NCI-H2107 (cell line): ENCODE measurements around the gene CTIF.
A peak's percentile ranks its signal among the peaks of the same experiment; 100 is the strongest.
"Not testable (repeated sequence)": the region's sequence is repeated elsewhere in the genome, so short reads cannot be mapped to it uniquely, and the experiment has no call there.

ENCODE experiments used
- DNase-seq: peaks from one replicate; lab custom pipeline; 2025; lab: John Stamatoyannopoulos, UW

Gene CTIF

DNA sequence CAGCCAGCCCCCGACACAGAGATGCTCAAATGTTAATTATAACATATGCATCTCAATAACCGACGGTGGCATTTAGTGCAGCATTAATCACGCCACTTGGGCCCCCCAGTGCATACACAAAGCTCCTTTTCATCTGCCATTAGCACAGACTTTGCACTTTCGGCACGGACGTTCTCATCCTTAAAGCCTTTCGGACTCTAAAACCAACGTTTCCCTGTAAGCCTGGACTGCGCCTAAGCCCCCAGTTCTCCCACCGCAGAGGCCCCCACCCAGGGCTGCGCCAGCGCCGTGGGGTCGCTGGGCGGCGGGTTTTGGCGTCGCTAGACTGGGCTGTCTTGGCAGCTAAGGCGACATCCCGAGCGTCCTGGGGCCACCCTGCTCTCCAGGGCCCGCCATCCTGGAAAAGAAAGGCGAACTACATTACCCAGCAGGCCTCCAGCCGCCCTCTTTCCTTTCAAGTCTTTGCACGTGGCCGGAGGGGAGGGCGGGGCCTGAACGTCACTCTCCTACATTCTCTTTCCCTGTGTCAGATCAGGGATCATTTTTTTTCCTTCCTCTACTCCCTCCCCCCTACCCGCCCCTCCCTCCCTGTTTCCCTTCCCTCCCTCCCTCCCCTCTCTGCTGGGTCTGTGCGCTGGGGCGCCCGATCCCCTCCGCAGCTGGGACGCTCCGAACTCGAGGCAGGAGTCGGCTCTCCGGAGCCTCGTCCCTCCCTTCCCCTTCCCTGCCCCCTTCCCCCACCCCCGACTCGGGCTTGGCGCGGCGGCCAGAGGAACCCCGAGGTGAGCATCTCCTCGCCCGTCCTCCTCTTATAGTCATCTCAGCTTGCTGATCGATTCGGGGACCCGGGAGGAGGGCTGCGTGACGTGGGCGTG lies at the start of gene CTIF:
CTIF (plus strand) TSS at position 501 of the 875 bp plus-strand sequence. CDS start 80,535 bp downstream, outside the sequence.
- DNase-seq: peak; percentile 94

DNA sequence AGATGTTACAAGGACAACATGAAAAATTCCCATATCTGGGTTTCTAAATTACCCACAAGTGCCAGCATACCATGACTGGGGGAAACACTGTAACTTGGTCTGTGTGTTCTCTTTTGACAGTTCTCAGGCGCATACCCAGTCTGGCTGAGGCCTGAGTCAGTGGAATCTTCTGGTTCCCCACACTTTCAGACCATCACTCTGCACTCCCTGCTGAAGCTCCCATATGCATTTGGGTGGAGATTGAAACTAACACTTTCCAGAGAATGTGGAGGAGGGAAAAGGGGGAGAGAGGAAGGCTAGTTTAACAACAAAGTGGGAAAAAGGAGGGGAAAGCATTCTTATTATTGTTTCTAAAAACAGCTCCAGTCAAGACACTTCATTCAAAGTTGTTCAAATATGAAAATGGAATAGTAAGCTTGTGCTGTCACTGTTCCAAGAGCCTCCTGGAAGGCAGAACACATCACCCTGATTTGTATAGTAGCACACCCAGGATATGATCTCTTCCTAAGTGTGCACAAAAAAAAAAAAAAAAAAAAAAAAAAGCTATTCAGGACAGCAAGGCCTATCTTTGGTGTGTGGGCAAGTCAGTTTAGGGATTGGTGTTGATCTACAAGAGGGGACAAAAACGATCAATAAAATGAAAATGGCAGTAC lies 48.1 kb upstream of the CTIF start:
- DNase-seq: no peak

DNA sequence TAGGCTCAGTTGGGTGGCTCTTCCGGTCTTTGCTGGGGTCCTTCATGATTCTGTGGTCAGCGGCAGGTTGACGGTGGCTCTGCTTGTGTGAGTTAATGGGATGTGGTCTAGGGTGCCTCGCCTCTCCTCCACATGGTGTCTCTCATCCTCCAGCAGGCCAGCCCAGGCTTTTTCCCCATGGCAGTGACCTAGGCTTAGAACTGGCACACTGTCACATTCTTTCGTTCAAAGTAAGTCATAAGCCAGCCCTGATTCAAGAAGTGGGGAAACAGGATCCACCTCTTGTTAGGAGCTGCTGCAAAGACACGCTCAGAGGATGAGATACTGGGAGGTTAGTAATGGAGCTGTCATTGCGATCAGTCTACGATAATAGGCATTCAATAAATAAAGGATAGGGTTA lies 46.0 kb upstream of the CTIF start:
- no peak for DNase-seq

DNA sequence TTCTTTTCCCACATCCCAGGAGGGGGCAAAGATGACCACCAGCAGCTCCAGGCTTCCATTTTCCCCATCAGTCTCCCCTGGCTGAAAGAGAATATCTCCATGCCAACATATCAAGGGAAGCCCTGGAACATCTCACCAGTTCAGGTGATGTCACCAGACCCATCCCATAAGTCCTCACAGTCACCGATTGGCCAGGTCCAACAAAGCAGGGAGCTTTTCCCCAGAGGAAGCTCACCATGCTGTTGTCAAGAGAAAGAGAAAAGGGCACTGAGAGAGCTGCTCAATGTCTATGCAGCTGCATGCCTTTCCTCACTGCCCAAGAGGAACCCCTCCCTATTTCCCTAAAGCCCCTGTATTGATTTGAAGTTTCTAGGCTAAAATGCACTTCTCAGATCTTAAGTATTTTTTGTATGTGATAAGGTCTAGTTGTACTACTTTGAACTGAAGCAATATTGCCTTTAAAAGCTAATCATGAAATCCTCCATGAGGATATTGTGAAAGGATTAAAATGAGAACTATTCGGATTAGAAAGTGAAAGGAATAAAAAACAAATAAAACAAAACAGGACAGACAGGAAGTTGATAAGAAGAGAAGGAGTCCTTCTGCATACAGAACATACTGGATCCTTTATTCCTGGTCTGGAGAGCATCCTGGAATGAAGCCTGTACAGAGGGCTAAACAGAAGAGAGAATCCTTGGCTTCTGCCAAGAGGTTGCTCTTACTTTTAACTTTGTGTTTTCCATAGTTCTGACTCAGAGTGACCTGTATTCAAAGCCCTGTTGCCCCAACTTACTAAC lies 45.2 kb upstream of the CTIF start:
- no peak for DNase-seq

DNA sequence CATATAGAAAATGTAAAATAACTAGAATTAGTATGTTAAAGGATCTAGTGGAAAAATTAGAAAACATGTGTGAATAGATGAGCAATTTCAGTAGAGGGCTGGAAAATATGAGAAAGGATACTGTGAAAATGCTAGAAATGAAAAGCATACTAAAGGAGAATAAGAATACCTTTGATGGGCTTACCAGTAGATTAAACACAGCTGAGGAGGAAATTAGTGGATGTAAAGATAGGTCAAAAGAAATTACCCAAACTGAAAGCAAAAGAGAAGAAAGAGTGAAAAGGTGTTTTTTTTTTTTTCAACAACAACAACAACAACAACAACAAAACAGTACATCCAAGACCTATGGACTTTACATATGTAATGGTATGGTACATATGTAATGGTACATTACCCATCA lies 41.0 kb upstream of the CTIF start:
- DNase-seq: no peak

DNA sequence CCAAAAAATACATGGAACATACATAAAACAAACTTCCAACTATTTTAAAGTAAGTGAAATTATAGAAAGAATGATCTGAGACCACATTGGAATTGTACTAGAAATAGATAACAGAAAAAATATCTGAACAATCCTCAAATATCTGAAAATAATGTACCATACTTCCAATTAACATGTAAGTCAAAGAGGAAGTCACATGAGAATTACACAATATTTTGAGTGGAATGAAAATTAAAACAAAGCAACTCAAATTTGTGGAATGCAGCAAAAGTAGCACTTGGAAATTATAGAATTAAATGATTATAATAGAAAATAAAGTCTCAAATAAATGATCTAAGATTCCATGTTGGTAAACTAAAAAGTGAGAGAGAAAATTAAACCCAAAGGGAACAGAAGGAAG lies 38.3 kb upstream of the CTIF start:
- DNase-seq: no peak

DNA sequence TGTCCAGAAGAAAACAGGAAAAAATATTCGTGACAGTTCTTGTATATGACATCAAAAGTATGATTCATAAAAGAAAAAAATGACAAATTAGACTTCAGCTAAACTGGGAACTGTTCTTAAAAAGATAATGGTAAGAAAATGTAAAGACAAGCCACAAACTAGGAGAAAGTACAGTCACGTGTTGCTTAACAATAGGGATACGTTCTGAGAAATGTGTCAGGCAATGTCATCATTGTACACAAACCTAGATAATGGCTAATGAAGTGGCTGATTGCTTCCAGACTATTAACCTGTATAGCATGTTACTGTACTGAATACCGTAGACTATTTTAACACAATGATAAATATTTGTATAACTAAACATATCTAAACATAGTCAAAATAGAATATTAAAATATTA lies 35.9 kb upstream of the CTIF start:
- no peak for DNase-seq

DNA sequence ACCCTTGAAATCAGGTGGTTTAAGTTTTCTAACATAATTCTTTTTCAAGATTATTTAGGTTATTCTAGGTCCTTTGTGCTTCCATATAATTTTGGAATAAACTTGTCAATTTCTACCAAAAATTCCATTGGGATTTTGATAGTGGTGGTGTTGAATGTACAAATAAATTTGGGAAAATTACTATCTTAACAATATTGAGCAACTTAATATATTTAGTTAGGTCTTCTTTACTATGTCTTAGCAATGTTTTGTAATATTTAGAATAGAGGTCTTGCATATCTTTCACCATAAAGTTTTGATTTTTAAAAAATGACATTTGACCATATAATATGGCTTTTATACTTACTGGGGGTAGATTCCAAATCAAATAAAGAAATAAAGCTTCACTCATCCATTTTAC lies 34.0 kb upstream of the CTIF start:
- no peak for DNase-seq

DNA sequence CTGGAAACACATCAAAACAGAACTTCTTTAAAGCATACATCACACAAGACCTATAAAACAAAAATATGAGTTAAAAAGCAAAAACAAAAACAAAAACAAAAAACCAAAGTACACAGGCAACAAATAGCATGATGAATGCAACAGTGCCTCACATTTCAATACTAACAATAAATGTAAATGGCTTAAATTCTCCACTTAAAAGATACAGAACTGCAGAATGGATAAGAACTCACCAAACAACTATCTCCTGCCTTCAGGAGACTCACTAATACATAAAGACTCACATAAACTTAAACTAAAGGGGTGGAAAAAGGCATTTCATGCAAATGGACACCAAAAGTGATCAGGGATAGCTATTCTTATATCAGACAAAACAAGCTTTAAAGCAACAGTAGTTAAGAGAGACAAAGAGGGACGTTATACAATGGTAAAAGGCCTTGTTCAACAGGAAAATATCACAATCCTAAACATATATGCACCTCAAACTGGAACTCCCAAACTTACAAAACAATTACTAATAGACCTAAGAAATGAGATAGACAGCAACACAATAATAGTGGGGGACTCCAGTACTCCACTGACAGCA lies 31.8 kb upstream of the CTIF start:
- not testable (repeated sequence) for DNase-seq

DNA sequence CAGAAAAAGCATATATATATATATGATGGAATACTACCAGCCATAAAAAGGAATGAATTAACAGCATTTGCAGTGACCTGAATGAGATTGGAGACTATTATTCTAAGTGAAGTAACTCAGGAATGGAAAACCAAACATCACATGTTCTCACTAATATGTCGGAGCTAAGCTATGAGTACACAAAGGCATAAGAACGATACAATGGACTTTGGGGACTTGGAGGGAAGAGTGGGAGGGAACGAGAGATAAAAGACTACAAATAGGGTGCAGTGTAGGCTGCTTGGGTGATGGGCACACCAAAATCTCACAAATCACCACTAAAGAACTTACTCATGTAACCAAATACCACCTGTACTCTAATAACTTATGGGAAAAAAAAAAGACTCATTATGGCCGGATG lies 26.3 kb upstream of the CTIF start:
- DNase-seq: not testable (repeated sequence)

DNA sequence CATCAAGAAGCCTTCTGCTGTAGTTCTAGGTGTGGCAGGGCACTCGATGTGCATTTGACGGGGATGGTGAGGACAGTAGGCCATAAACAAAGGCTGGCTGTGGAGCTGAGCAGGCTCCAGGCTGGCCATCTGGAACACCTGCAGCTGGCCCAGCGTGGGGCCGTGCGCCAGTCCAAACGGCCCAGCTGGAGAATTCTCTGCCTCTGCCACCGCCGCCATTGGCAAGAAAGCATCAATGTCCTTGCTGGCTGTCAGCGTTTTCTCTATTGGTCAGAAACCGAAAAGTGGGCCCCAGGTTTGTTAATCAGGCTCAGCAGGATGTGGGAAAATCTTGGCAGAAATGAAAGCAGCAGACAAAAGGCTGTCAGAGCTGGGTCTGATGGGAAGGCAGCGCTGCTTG lies 24.0 kb upstream of the CTIF start:
- peak; percentile 38 for DNase-seq

DNA sequence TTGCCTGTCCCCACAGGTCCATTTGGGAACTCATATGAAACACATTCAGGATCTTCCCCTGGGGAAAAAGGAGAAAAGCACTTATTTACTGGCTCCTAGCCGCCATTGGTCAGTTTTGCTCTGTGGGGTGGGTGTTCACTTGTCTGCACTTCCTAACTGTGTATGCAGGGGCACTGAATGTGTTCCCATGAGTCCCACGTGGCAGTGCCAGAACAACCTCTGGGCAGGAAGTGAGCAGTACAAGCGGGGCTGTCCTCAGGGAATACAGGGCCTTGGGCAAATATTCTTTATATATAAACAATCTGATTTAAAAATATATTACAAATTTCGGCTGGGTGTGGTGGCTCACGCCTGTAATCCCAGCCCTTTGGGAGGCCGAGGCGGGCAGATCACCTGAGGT lies 21.8 kb upstream of the CTIF start:
- no peak for DNase-seq

DNA sequence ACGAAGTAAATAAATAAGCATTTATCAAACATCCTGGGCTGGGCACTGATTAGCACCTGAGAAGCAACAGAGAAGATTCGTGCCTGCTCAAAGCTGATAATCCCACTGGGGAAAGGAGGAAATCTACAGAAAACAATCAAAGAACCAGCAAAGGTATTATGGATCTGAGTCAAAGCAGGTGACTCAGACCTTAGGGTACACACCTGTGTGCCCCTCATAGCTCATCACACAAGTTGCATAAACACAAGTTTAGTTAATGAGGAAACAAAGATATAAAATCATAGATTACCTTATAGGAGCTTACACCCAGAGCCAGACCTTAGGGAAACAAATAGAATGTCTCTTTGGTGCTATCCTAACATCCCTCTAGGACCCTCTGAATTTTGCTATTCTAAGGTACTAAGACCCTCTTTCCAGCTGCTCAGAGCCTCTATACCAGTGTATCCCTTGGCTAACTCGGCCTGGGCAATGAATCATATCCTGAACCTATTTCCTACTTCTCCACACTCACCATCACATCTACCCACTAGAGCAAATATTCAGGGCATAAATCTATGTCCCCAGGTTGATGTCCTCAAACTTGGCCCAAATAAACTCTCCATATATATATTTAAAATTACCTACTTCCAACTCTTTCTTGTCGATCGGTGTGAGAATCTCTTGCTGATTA lies 19.3 kb upstream of the CTIF start:
- DNase-seq: no peak

DNA sequence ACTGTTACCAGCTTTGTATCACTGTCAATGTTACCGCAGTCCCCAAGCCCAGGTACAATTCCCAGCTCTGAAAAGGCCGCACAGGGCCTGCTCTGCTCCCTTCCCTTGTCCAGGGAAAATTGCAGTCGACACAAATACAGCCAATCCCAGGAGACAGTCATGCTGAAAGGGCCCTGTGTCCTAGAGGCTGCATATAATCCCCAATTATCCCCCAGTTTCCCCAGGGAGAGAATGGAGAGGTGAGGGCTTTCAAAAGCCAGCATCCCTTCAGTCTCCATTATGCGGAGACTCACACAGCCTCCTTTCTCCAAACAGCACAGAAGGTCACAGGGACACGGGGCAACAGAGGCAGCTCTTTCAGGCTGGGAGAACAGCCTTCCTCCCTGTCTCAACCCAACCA lies 17.1 kb upstream of the CTIF start:
- DNase-seq: no peak

DNA sequence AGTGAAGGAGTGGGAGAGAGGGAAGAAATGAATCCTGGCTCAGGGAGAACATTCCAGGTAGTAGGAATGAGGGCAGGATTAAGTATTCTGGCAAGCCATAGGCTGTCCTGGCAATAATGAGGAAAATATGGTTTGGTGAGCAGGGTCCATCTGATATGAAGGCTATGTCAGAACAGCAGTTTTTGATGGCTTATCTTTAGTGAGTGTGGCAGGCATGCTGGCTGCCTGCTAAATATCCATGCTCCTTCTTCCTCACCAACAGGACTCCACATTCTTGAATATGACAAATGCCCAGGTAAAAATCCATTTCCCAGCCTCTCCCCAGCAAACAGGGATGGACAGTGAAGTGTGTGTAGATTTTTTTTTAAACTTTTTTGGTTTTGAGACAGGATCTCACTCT lies 13.2 kb upstream of the CTIF start:
- no peak for DNase-seq

DNA sequence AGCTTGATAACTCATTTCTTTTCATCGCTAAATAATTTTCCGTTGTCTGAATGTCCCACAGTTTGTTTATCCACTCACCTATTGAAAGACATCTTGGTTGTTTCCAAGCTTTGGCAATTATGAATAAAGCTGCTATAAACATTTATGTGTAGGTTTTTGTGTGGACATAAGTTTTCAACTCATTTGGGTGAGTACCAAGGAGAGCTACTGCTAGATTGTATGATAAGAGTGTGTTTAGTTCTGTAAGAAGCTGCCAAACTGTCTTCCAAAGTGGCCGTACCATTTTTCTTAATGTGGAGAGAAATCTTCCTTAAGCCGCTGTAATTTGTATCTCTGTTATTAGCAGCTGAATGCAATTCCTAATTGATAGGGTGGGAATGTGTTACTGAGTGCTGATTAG lies 11.4 kb upstream of the CTIF start:
- no peak for DNase-seq

DNA sequence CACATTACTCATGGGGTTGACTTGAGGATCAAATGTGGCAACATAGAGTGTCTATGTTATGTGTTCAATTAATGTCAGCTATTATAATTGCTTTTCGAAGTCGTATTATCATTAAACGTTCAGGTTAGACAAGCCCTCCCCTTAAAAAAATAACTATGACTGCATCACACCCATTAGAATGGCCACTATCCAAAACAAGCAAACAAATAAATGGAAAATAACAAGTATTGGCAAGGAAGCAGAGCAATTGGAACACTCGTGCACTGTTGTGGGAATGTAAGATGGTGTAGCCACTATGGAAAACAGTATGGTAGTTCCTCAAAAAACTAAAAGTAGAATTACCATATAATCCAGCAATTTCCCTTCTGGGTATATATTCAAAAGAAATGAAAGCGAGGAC lies 10.0 kb upstream of the CTIF start:
- no peak for DNase-seq

DNA sequence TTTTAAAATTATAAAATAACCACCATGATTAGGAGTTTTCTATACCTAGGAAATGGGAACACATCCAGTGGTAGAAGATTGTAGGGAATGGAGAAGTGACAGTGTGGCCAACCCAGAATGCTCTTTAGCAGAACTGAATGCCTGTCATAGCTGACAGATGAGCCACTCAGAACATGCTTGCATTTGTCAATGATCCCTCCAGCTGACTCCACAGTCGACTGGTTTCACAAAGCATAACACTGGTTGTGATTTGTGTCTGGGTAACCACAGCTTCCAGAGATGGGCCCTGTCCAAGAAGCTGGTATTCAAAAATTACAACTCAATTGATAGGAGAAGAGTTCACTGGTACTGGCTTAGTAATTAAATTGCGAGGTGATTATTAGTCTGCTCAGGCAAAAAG lies 9.0 kb upstream of the CTIF start:
- DNase-seq: no peak

DNA sequence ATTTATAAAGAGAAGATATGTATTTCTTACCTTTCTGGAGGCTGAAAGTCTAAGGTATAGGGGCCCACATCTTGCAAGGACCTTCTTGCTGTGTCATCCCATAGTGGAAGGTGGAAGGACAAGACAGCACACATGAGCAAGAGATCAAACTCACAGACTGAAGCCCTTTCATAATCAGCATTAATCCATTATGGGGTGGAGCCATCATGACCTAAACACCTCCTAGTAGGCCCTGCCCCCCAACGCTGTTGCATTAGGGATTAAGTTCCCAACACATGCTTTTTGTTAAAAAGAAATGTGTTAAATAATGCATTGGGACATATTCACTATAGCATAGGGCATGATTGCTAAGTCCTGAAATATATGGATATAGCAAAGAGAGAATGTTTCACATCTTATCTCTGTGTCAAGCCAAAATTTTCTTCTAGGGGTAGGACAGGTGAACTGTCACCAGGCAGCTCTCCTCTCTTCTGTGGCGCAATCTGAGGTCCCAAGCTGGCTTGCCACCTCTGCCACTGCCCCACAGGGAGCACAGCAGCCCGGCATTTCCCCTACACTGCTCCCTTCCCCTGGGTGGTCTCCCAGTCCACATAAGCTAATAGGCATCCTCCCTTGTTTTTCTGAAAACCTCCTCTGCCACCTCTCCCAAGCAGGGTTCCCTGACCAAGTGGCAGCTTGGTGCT lies 8.3 kb upstream of the CTIF start:
- no peak for DNase-seq

DNA sequence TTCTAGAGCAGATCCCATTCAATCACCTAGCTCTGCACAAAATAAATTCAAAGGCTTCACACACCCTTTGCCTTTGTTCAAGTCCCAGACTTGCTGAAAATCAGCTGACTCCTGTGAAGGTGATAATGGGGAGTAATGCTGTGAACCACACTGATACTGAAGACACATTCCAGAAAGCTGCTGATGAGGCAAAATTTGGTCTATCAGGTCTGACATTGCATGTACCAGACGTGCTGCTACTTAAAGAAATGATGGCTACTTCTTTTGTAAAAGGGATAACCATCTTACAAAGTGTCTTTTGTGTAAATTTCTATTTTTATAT lies 7.8 kb upstream of the CTIF start:
- DNase-seq: no peak

DNA sequence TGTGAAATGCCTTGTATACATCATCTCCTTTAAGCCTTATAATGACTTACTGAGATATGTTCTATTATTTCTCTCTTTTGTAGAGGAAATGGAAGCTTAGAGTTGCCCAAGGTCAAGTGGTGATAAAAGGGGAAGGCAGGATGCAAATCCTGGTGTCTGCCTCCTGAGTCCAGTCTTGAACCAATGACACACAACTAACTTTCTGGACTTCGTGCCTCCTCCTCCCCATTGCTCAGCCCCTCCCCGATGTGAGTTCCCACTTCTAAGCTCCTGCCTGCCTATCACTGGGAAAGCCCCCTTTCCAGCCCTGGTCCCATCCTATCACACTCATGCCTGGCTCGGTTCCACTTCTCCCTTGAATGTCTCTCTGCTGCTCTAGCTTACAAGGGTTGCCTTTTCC lies 6.9 kb upstream of the CTIF start:
- DNase-seq: no peak
